Fibroblast of lung (primary cell): ENCODE measurements around the gene FBXO5.
A peak's percentile ranks its signal among the peaks of the same experiment; 100 is the strongest.

Source experiments
- EZH2 ChIP-seq: IDR thresholded peaks from 2 replicates; pipeline ENCODE4 v1.5.1; 2012; ENCODE audit warnings: low read length, control low read depth, mild to moderate bottlenecking; ENCODE audit errors: missing control alignments
- TF ChIP-seq, protein P1 (sequence below), 2 donors: IDR thresholded peaks in 1 of 2; conservative IDR thresholded peaks in 1 of 2; 1 replicate in 1 of 2; 2 replicates in 1 of 2; pipeline ENCODE4 v1.5.1; 2011 to 2012; ENCODE audit warnings: low read length in 2 of 2, control low read depth in 1 of 2, inconsistent platforms in 1 of 2, low read depth in 1 of 2, mild to moderate bottlenecking in 1 of 2

DNA sequence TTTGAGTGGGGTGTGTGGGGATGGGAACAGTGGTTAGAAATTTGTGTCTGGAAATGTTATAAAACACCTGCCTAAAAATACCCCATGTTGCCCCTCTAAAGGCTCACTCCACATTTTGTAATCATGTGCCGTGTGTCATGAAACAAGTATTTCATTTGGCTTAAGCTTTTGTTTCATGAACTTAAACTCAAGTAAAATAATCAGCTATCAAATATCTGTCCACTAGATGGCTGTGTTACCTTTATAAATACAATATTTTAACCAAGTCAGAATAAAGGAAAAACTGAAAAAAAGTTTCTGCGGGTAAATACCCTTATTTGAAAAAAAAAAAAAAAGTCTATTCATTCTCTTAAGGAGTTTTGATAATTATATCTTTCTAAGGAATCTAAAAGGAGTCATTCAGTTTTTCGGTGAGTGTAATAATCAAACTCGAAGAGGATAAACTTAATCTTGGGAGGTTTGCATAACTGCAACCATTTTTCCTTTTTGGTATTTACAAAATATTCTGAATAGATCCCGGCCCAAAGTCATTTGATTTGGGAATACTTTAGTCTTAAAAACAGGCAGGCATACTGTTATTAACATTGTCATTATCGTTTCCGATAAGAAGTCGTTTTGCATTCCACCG lies 49.5 kb upstream of the FBXO5 start:
- TF ChIP-seq, protein P1, sequence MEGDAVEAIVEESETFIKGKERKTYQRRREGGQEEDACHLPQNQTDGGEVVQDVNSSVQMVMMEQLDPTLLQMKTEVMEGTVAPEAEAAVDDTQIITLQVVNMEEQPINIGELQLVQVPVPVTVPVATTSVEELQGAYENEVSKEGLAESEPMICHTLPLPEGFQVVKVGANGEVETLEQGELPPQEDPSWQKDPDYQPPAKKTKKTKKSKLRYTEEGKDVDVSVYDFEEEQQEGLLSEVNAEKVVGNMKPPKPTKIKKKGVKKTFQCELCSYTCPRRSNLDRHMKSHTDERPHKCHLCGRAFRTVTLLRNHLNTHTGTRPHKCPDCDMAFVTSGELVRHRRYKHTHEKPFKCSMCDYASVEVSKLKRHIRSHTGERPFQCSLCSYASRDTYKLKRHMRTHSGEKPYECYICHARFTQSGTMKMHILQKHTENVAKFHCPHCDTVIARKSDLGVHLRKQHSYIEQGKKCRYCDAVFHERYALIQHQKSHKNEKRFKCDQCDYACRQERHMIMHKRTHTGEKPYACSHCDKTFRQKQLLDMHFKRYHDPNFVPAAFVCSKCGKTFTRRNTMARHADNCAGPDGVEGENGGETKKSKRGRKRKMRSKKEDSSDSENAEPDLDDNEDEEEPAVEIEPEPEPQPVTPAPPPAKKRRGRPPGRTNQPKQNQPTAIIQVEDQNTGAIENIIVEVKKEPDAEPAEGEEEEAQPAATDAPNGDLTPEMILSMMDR (conservative IDR thresholded peaks at IDR 0.05 in 1 of 2, IDR thresholded peaks at IDR 0.05 in 1 of 2; ENCODE audit: low read depth in 1 of 2, low read length in 2 of 2) = peak; percentile 4 to 27
- no peak for TF ChIP-seq EZH2
